Measurements from ENCODE around the gene DSCAM. TPM values are rescaled to one million over a fixed set of nuclear protein-coding genes. Genes with fewer than 3 reads are reported as not detected.

DSCAM gene
- total and polyA plus RNA-seq, 4 donors: 0.02 to 0.25 (median 0.09) TPM

GRCh38 chr21:40383951-40384350 lies 463.0 kb downstream of the DSCAM start:
- 91 to 92% methylated on average over 5 of the region's 5 CpGs for WGBS, 2 donors
- no peak for TF ChIP-seq CTCF (IDR thresholded peaks at IDR 0.05; ENCODE audit: control extremely low read depth, extremely low read depth)
- no peak overlapping the region for H3K27ac ChIP-seq (ENCODE audit: low read depth in 1 of 2, low read length in 1 of 2)
- no peak overlapping the region for H3K9ac ChIP-seq (ENCODE audit: insufficient read depth in 1 of 2, low read length in 2 of 2)
- H3K4me3 ChIP-seq: no peak overlapping the region
- no peak for DNase-seq
- H3K4me1 ChIP-seq (ENCODE audit: control insufficient read depth in 5 of 5, insufficient read depth in 5 of 5, low read length in 5 of 5): no peaks in the 10 kb centered on the region
- ATAC-seq (ENCODE audit: insufficient read depth, low FRiP score): no peak
- no peaks in the 10 kb centered on the region for H3K27me3 ChIP-seq (ENCODE audit: control insufficient read depth in 3 of 3, insufficient read depth in 3 of 3, low read length in 2 of 3)
- H3K9me3 ChIP-seq (ENCODE audit: control insufficient read depth in 4 of 4, insufficient read depth in 3 of 4, low read length in 3 of 4): no peaks in the 10 kb centered on the region
- H3K36me3 ChIP-seq (ENCODE audit: control insufficient read depth in 4 of 4, insufficient read depth in 4 of 4, low read length in 4 of 4): no peaks in the 10 kb centered on the region

GRCh38 chr21:40381111-40381510 lies 465.8 kb downstream of the DSCAM start:
- Histone ChIP-seq H3K9ac (ENCODE audit: insufficient read depth in 1 of 2, low read length in 2 of 2) (no peak overlapping the region), H3K27ac (ENCODE audit: low read depth in 1 of 2, low read length in 1 of 2) (no peak overlapping the region), H3K4me1 (ENCODE audit: control insufficient read depth in 5 of 5, insufficient read depth in 5 of 5, low read length in 5 of 5) (no peaks in the 10 kb centered on the region), H3K27me3 (ENCODE audit: control insufficient read depth in 3 of 3, insufficient read depth in 3 of 3, low read length in 2 of 3) (no peaks in the 10 kb centered on the region), H3K4me3 (no peak overlapping the region), H3K9me3 (ENCODE audit: control insufficient read depth in 4 of 4, insufficient read depth in 3 of 4, low read length in 3 of 4) (peaks cover 0 to 2% (median 0%) of the 10 kb centered on the region in 4 donors), H3K36me3 (ENCODE audit: control insufficient read depth in 4 of 4, insufficient read depth in 4 of 4, low read length in 4 of 4) (no peaks in the 10 kb centered on the region)
- DNase-seq (no peak), ATAC-seq (ENCODE audit: insufficient read depth, low FRiP score) (no peak)
- no peak for TF ChIP-seq CTCF (IDR thresholded peaks at IDR 0.05; ENCODE audit: control extremely low read depth, extremely low read depth)
- WGBS, 2 donors: 76 to 86% methylated on average over 5 of the region's 5 CpGs

DNA sequence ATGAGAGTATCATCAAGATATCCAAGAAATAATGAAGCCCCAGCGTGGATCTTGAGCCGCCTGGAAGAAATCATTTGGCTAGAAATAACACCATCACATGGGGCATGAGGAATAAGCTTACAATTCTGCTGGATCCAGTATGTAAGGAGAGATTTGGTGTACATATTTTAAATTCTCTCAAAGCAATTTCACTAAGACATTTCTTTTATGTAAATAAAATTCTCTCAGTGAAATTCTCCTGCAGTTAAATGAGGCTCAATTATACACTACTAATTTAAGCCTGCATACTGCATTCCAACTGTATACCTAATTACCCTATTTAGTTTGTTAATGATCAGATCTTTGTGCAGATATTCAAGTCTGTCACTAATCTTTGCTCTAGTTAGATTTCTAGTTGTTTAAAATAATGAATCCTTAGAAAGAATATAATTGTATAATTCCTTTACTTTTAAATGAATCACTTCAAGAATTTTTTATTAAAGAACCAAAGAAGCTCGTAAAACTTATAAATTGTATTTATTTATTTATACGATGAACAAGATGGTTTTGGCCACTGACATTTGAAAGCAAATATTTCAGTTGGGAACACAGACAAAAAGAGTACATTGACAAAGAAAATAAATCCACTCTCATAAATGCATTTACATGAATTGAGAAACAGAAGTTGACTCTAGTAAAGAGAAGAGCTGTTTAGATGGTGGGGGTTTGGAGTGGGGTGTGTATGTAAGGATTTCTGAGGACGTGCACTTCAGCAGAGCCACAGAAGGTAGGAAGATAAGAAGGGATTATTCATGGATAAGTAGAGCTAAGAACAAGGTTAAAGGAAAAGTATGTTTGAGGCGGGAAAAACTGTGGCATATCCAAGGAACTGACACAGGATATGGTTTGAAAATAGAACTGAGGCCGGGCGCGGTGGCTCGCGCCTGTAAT lies 466.8 kb downstream of the DSCAM start:
- ATAC-seq (ENCODE audit: insufficient read depth, low FRiP score) (no peak), DNase-seq (no peak)
- Histone ChIP-seq H3K27ac (ENCODE audit: low read depth in 1 of 2, low read length in 1 of 2) (no peak overlapping the region), H3K4me1 (ENCODE audit: control insufficient read depth in 5 of 5, insufficient read depth in 5 of 5, low read length in 5 of 5) (no peaks in the 10 kb centered on the region), H3K4me3 (no peak overlapping the region), H3K27me3 (ENCODE audit: control insufficient read depth in 3 of 3, insufficient read depth in 3 of 3, low read length in 2 of 3) (no peaks in the 10 kb centered on the region), H3K36me3 (ENCODE audit: control insufficient read depth in 4 of 4, insufficient read depth in 4 of 4, low read length in 4 of 4) (no peaks in the 10 kb centered on the region), H3K9ac (ENCODE audit: insufficient read depth in 1 of 2, low read length in 2 of 2) (no peak overlapping the region), H3K9me3 (ENCODE audit: control insufficient read depth in 4 of 4, insufficient read depth in 3 of 4, low read length in 3 of 4) (peaks cover 0 to 2% (median 0%) of the 10 kb centered on the region in 4 donors)
- TF ChIP-seq CTCF (IDR thresholded peaks at IDR 0.05; ENCODE audit: control extremely low read depth, extremely low read depth): no peak
- WGBS, 2 donors: 83% methylated on average over 11 of the region's 11 CpGs

Measured in lung (tissue), 12 donors.